BE2C (cell line): ENCODE data around the gene PDYN.

Source experiments
- DNase-seq: peaks from one replicate; pipeline ENCODE4 v3.0.0-alpha.2; 2020
- H3K27me3 ChIP-seq: fragments of 250-450 bp; sonication (Bioruptor Pico); 2 replicates; pipeline ENCODE4 v1.5.1; 2020; ENCODE audit warnings: mild to moderate bottlenecking
- H3K36me3 ChIP-seq: fragments of 250-450 bp; sonication (Bioruptor Pico); 2 replicates; pipeline ENCODE4 v1.5.1; 2020; ENCODE audit warnings: mild to moderate bottlenecking
- H3K4me1 ChIP-seq: fragments of 250-450 bp; sonication (Bioruptor Pico); 2 replicates; pipeline ENCODE4 v1.5.1; 2020
- H3K4me3 ChIP-seq: 2 replicates; pipeline ENCODE4 v1.5.1; 2011; ENCODE audit warnings: low read depth, low read length
- H3K9me3 ChIP-seq: fragments of 250-450 bp; sonication (Bioruptor Pico); 2 replicates; pipeline ENCODE4 v1.5.1; 2020
- CTCF ChIP-seq: IDR thresholded peaks from 2 replicates; pipeline ENCODE4 v1.5.1; 2012; ENCODE audit warnings: mild to moderate bottlenecking, low read depth, low read length

The PDYN gene

GRCh38 chr20:1952737-1953530 lies 40.9 kb downstream of the PDYN start:
- H3K4me3 ChIP-seq = no peak overlapping the region

GRCh38 chr20:1951436-1952115 lies 42.3 kb downstream of the PDYN start:
- Histone ChIP-seq H3K4me3 (no peak overlapping the region), H3K27me3 (no peaks in the 10 kb centered on the region), H3K4me1 (no peaks in the 10 kb centered on the region), H3K36me3 (no peaks in the 10 kb centered on the region), H3K9me3 (no peaks in the 10 kb centered on the region)
- TF ChIP-seq CTCF = no peak
- no peak for DNase-seq

More at GRCh38 chr20:1952737-1953530, 40.9 kb downstream of the PDYN start:
- H3K36me3 ChIP-seq = no peaks in the 10 kb centered on the region
- no peaks in the 10 kb centered on the region for H3K4me1 ChIP-seq
- H3K27me3 ChIP-seq = no peaks in the 10 kb centered on the region
- no peaks in the 10 kb centered on the region for H3K9me3 ChIP-seq
- no peak for DNase-seq
- TF ChIP-seq CTCF = no peak

GRCh38 chr20:1950836-1951235 lies 43.0 kb downstream of the PDYN start:
- no peaks in the 10 kb centered on the region for H3K27me3 ChIP-seq
- DNase-seq = no peak
- H3K36me3 ChIP-seq = no peaks in the 10 kb centered on the region
- TF ChIP-seq CTCF = no peak
- no peak overlapping the region for H3K4me3 ChIP-seq
- H3K9me3 ChIP-seq = no peaks in the 10 kb centered on the region
- H3K4me1 ChIP-seq = no peaks in the 10 kb centered on the region

- H3K4me3 ChIP-seq = no peak overlapping the region
- TF ChIP-seq CTCF = no peak
- no peaks in the 10 kb centered on the region for H3K4me1 ChIP-seq
- H3K27me3 ChIP-seq = no peaks in the 10 kb centered on the region
- H3K9me3 ChIP-seq = no peaks in the 10 kb centered on the region
- DNase-seq = no peak
- H3K36me3 ChIP-seq = no peaks in the 10 kb centered on the region
These were observed 44.3 kb downstream of the PDYN start for GRCh38 chr20:1949347-1950100.

GRCh38 chr20:1947535-1947846 lies 46.4 kb downstream of the PDYN start:
- Histone ChIP-seq H3K4me3 (no peak overlapping the region), H3K27me3 (no peaks in the 10 kb centered on the region), H3K9me3 (no peaks in the 10 kb centered on the region), H3K36me3 (no peaks in the 10 kb centered on the region), H3K4me1 (no peaks in the 10 kb centered on the region)
- no peak for TF ChIP-seq CTCF
- no peak for DNase-seq
